Astrocyte (in vitro differentiated cells and primary cell): ENCODE measurements around the gene C19orf33. TPM values are rescaled to one million over a fixed set of nuclear protein-coding genes. Genes with fewer than 3 reads are reported as not detected.
A peak's percentile ranks its signal among the peaks of the same experiment; 100 is the strongest.

Source experiments
- DNase-seq: peaks from one replicate; pipeline ENCODE4 v3.0.0-alpha.2; 2010; ENCODE audit warnings: low read depth
- FAIRE-seq: peaks from 2 replicates; lab custom pipeline; 2011; peaks lifted over from hg19 to GRCh38; lab: Jason Lieb, UNC
- H2AFZ ChIP-seq: 2 replicates; pipeline ENCODE4 v1.6.0; 2012; ENCODE audit warnings: low read depth, low read length, inconsistent platforms
- H3K27ac ChIP-seq: 2 replicates; pipeline ENCODE4 v1.5.1; 2011; ENCODE audit warnings: low read depth, low read length, inconsistent platforms
- H3K27me3 ChIP-seq: 2 replicates; pipeline ENCODE4 v1.6.0; 2011; ENCODE audit warnings: low read length, inconsistent platforms; ENCODE audit not compliant: insufficient read depth
- H3K36me3 ChIP-seq: 2 replicates; pipeline ENCODE4 v1.5.1; 2011; ENCODE audit warnings: low read length, inconsistent platforms; ENCODE audit not compliant: insufficient read depth
- H3K4me1 ChIP-seq: 2 replicates; pipeline ENCODE4 v1.5.1; 2011; ENCODE audit warnings: low read length, inconsistent platforms; ENCODE audit not compliant: insufficient read depth
- H3K4me2 ChIP-seq: 2 replicates; pipeline ENCODE4 v1.6.0; 2012; ENCODE audit warnings: low read length, inconsistent platforms
- H3K4me3 ChIP-seq: 2 replicates; pipeline ENCODE4 v1.5.1; 2011; ENCODE audit warnings: low read depth, mild to moderate bottlenecking, low read length, inconsistent platforms; ENCODE audit not compliant: insufficient read depth
- H3K79me2 ChIP-seq: 2 replicates; pipeline ENCODE4 v1.6.0; 2012; ENCODE audit warnings: mild to moderate bottlenecking, low read length, inconsistent platforms; ENCODE audit not compliant: insufficient read depth
- H3K9ac ChIP-seq: 2 replicates; pipeline ENCODE4 v1.6.0; 2012; ENCODE audit warnings: mild to moderate bottlenecking, low read length, inconsistent platforms
- H3K9me3 ChIP-seq: 2 replicates; pipeline ENCODE4 v1.5.1; 2012; ENCODE audit warnings: low read depth, mild to moderate bottlenecking, low read length, inconsistent platforms; ENCODE audit not compliant: insufficient read depth
- H4K20me1 ChIP-seq: 2 replicates; pipeline ENCODE4 v1.6.0; 2012; ENCODE audit warnings: low read length, inconsistent platforms; ENCODE audit not compliant: insufficient read depth
- H3K27ac Mint-ChIP-seq: one replicate; pipeline ENCODE4 v1.8.0; 2021; ENCODE audit warnings: mild to moderate bottlenecking, mixed read lengths; ENCODE audit not compliant: unreplicated experiment
- H3K27me3 Mint-ChIP-seq: one replicate; pipeline ENCODE4 v1.8.0; 2021; ENCODE audit warnings: low read depth, mixed read lengths; ENCODE audit not compliant: unreplicated experiment
- H3K36me3 Mint-ChIP-seq: one replicate; pipeline ENCODE4 v1.8.0; 2021; ENCODE audit warnings: low read depth, mixed read lengths; ENCODE audit not compliant: unreplicated experiment
- H3K4me1 Mint-ChIP-seq: one replicate; pipeline ENCODE4 v1.8.0; 2021; ENCODE audit warnings: low read depth, mixed read lengths; ENCODE audit not compliant: unreplicated experiment
- H3K4me3 Mint-ChIP-seq: one replicate; pipeline ENCODE4 v1.8.0; 2021; ENCODE audit warnings: mild to moderate bottlenecking, moderate library complexity, mixed read lengths; ENCODE audit not compliant: unreplicated experiment
- H3K9me3 Mint-ChIP-seq: one replicate; pipeline ENCODE4 v1.8.0; 2021; ENCODE audit warnings: mild to moderate bottlenecking, mixed read lengths; ENCODE audit not compliant: unreplicated experiment
- CTCF ChIP-seq: IDR thresholded peaks from 2 replicates; pipeline ENCODE4 v1.5.1; 2011; ENCODE audit warnings: low read depth, mild to moderate bottlenecking, inconsistent platforms, low read length, moderate library complexity; ENCODE audit not compliant: insufficient read depth
- EZH2 ChIP-seq: IDR thresholded peaks from 2 replicates; pipeline ENCODE4 v1.6.1; 2012; ENCODE audit warnings: mild to moderate bottlenecking, low read length, inconsistent platforms; ENCODE audit not compliant: insufficient read depth
- total RNA-seq: library from RNA; stranded (reverse); gene quantifications from 2 replicates; pipeline ENCODE4 v1.2.1, GENCODE V29; 2021

The C19orf33 gene
- total RNA-seq, 1 donor from 2014 or later: 5.8 TPM

GRCh38 chr19:38319421-38320258 lies 15.6 kb downstream of the C19orf33 start, which contains the start of gene KCNK6:
Gene KCNK6, plus strand, starts transcription at chr19:38319845. Its CDS starts 106 bp downstream, at chr19:38319951.
- H3K4me3 ChIP-seq: peak within 1 kb of the TSS; percentile 60
- no peaks in the 10 kb centered on the region for H3K36me3 ChIP-seq
- peaks cover 26% of the 10 kb centered on the region for H3K27me3 Mint-ChIP-seq
- TF ChIP-seq CTCF (no peak), EZH2 (no peak)
- H3K27ac Mint-ChIP-seq: no peak within 1 kb of the TSS
- DNase-seq: peak; percentile 14
- peak within 1 kb of the TSS; percentile 86 for H3K4me2 ChIP-seq
- H3K4me3 Mint-ChIP-seq: peak within 1 kb of the TSS; percentile 85
- FAIRE-seq: no peak
- no peak within 1 kb of the TSS for H3K27ac ChIP-seq
- H3K79me2 ChIP-seq: peaks cover 8% of the 10 kb centered on the region
- H3K4me1 Mint-ChIP-seq: peaks cover 4% of the 10 kb centered on the region
- peak within 1 kb of the TSS; percentile 81 for H2AFZ ChIP-seq
- H3K9ac ChIP-seq: peak within 1 kb of the TSS; percentile 58
- peaks cover 15% of the 10 kb centered on the region for H3K4me1 ChIP-seq
- H4K20me1 ChIP-seq: peaks cover 4% of the 10 kb centered on the region
- H3K27me3 ChIP-seq: peaks cover 9% of the 10 kb centered on the region
- H3K9me3 Mint-ChIP-seq: no peaks in the 10 kb centered on the region
- H3K9me3 ChIP-seq: no peaks in the 10 kb centered on the region
- H3K36me3 Mint-ChIP-seq: no peaks in the 10 kb centered on the region

DNA sequence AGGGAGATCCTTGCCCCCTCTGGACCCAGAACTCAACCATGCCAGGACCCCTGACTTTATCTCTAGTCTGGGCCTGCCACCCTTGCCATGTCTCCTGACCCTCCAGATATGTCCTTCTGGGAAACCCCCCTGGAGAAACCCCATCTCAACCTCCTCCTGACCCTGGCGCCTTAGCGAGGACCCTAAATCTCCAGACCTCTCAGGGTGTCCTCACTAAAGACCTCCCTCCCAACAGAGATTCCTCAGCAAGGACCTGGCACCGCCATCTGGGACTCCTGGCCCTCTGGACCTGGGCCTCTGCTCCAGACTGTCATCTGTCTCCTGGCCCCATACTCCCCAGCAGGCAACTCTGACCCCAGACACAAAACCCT lies 16.9 kb downstream of the C19orf33 start:
- Histone ChIP-seq H4K20me1 (peaks cover 4% of the 10 kb centered on the region), H3K9ac (no peak overlapping the region), H3K27ac (no peak overlapping the region), H3K9me3 (no peaks in the 10 kb centered on the region), H2AFZ (no peak overlapping the region), H3K27me3 (peaks cover 9% of the 10 kb centered on the region), H3K4me2 (peak overlapping the region; percentile 86), H3K79me2 (no peaks in the 10 kb centered on the region), H3K4me1 (peaks cover 11% of the 10 kb centered on the region), H3K4me3 (no peak overlapping the region), H3K36me3 (no peaks in the 10 kb centered on the region)
- DNase-seq (no peak), FAIRE-seq (no peak)
- TF ChIP-seq EZH2 (no peak), CTCF (no peak)
- peaks cover 2% of the 10 kb centered on the region for H3K4me1 Mint-ChIP-seq
- H3K27ac Mint-ChIP-seq: no peak overlapping the region
- H3K9me3 Mint-ChIP-seq: peaks cover 2% of the 10 kb centered on the region
- peaks cover 7% of the 10 kb centered on the region for H3K36me3 Mint-ChIP-seq
- peaks cover 28% of the 10 kb centered on the region for H3K27me3 Mint-ChIP-seq
- H3K4me3 Mint-ChIP-seq: peak overlapping the region; percentile 85
